Left ventricle myocardium superior (tissue), 1 donor: ENCODE data around the gene DDX19B. TPM values are rescaled to one million over a fixed set of nuclear protein-coding genes. Genes with fewer than 3 reads are reported as not detected.
A peak's percentile ranks its signal among the peaks of the same experiment; 100 is the strongest.
"Not testable (repeated sequence)": the region's sequence is repeated elsewhere in the genome, so short reads cannot be mapped to it uniquely, and the experiment has no call there.

Experiments used
- ATAC-seq: fragments of 200-7000 bp; cut with Tn5 transposase; one replicate; pipeline ENCODE4 v1.9.1; 2020; ENCODE audit warnings: mild to moderate bottlenecking, moderate library complexity
- DNase-seq: peaks from one replicate; pipeline ENCODE4 v3.0.0-alpha.2; 2020
- intact Hi-C: fragments of 100-400 bp; cut with micrococcal nuclease; formaldehyde crosslinking; loops from one replicate; pipeline ENCODE4 v1.11.0; 2022
- total RNA-seq: library from RNA; stranded (reverse); fragmentation: NEBNext Ultra II Directional; extraction: Animal tissue kit (Norgen Biotek cat#: 25700); gene quantifications from one replicate; pipeline ENCODE4 v1.2.1, GENCODE V29; 2021
- donor health status: DM: no; HTN: yes; CAD: no; lungs with severe emphysema.

DDX19B gene
- total RNA-seq, 1 donor from 2014 or later: 16.6 TPM

DNA sequence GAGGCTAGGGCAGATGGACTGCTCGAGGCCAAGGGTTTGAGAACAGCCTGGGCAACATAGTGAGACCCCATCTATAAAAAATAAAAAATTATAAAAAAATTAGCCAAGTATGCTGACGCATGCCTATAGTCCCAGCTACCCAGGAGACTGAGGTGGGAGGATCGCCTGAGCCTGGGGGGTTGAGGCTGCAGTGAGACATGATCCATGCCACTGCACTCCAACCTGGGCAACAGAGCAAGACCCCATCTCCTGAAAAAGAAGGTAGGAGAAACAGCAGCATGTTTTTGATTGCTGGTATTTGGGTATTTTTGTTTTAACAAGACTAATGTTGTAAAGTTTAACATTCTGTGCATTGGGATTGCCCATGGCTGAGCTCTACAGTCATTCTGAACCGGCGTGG lies 38.8 kb downstream of the DDX19B start:
- intact Hi-C loops: no loop called here
- ATAC-seq: no peak

GRCh38 chr16:70341600-70341999 lies 42.6 kb downstream of the DDX19B start:
- intact Hi-C loops: no loop called here
- ATAC-seq: no peak
- no peak for DNase-seq

More for the DNA sequence above, 38.8 kb downstream of the DDX19B start:
- no peak for DNase-seq

DNA sequence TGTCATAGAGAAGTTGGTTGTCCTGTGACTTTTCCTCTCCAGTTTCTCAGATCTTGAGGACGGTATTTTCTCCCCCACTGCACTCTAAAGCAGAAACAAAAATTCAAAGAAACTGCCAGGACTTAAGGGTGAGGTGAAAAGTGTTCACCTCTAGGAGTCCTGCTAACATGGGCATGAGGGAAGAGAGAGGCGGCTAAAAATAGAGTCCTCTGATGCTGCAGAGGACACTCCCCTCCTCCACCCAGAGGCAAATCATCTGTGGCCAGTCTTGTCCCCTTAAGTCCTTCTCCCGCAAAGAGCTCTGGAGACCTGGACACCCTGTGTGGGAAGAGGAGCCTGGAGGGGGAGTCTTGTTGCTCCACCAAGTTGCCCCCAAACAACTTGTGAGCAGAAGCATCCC lies 43.0 kb downstream of the DDX19B start:
- intact Hi-C loops: no loop called here
- DNase-seq (no peak), ATAC-seq (peak; percentile 63)

- no peak for ATAC-seq
- intact Hi-C loops: no loop called here
- DNase-seq: no peak
These were observed 46.9 kb downstream of the DDX19B start for GRCh38 chr16:70345840-70346239.

- ATAC-seq (no peak), DNase-seq (no peak)
- intact Hi-C loops: no loop called here
These were observed 50.0 kb downstream of the DDX19B start for GRCh38 chr16:70348991-70349390.

DNA sequence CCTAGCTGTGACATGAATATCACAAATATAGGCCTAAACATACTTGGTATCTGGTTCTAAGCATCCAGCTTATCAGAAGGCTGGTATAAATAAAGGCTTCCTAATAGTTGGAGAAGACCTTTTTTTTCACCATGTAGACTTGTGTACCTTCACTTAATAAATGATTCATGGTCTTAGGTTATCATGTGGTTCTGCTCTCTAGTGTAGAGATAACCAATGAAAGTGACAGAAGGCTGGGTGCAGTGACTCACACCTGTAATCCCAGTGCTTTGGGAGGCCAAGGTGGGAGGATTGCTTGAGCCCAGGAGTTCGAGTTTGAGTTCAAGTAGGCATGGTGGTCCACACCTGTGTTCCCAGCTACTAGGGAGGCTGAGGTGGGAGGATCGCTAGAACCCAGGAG lies 50.8 kb downstream of the DDX19B start:
- intact Hi-C loops: no loop called here
- ATAC-seq (no peak), DNase-seq (no peak)

DNA sequence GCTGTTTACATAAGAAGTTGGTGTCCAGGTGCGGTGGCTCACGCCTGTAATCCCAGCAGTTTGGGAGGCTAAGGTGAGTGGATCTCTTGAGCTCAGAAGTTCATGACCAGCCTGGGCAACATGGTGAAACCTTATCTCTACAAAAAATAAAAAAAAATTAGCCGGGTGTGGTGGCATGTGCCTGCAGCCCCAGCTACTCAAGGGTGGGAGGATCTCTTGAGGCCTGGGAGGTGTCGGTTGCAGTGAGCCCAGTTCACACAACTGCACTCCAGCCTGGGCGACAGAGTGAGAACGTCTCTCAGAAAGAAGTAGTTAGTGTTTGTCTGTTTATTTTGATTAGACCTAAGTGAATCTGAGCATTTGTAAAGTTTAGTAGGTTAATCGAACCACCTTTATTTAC lies 60.6 kb downstream of the DDX19B start:
- DNase-seq (no peak), ATAC-seq (no peak)
- intact Hi-C loops: no loop called here

DNA sequence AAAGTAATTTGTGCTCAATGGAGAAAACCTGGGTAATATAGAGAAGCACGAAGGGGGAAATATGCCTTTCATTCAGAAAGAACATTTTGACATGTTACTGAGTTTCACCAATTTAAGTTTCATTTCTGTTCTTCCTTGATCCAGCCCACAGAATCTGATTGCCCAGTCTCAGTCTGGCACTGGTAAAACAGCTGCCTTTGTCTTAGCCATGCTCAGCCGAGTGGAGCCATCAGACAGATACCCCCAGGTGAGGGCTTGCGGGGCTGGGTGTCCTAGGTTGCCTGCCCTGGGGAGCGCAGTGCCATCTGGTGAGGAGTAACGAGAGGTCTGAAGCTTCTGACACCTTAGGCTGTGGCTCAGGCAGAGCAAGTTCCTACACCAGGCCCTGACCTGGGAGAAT lies 65.4 kb downstream of the DDX19B start:
- DNase-seq (no peak), ATAC-seq (no peak)
- intact Hi-C loops: no loop called here

DNA sequence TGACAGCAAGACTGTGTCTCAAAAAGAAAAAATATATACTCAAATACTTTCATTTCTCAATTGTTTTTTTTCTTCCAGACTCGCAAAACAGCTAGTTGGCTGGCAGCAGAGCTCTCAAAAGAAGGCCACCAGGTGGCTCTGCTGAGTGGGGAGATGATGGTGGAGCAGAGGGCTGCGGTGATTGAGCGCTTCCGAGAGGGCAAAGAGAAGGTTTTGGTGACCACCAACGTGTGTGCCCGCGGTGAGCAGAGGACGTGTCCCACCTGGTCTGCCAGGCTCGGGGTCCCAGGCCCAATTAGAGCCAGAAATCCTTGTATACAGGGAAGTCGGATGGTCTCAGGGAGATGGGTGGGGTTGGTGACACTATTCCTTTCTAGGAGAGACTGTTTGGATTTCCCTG lies 71.2 kb downstream of the DDX19B start:
- ATAC-seq (peak; percentile 72), DNase-seq (peak; percentile 47)
- intact Hi-C loops: not testable (repeated sequence)

DNA sequence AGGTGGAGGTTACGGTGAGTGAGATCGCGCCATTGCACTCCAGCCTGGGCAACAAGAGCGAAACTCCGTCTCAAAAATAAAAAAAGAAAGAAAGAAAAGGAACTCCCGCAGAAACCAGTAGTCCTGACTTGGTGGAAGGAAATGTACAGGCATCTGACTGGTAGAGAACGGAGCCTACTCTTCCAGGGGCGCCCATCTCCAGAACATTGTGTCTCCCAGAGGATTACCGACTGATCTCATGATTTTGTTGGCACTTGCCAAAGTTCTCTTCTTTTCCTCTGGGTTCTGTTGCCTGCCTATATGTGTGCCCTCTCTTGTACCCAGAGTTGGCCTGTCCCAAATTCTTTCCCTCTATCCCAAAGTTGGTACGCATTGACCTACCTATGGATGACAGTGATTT lies 71.9 kb downstream of the DDX19B start:
- ATAC-seq: no peak
- intact Hi-C loops: no loop called here
- DNase-seq: no peak

DNA sequence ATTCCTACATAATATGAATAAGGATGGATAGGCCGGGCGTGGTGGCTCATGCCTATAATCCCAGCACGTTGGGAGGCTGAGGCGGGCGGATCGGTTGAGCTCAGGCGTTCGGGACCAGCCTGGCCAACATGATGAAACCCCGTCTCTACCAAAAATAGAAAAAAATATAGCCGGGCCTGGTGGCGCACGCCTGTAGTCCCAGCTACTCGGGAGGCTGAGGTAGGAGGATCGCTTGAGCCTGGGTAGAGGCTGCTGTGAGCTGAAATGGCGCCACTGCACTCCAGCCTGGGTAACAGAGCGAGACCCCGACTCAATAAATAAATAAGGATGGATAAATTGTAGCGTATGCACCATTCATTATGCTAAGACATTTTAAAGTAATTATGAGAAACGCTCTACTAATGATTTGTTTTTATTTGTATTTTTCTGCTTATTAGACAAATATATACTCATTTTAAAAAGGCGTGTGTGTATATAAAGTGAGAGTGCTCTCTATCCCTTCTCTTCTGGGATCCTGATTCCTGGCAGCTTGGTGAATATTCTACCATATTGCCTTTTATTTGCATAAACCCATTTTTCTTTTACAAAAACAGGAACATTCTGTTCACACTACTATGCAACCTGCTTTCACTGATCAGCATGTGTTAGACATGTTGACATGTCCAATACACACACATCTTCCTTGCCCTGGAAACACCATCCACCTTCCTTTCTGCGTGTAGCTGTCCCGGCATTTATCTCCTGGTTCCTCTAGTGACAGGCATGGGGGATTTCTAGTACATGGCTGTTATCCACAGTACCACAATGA lies 74.1 kb downstream of the DDX19B start:
- ATAC-seq: no peak
- intact Hi-C loops: no loop called here
- DNase-seq: no peak

- DNase-seq (no peak), ATAC-seq (no peak)
- intact Hi-C loops: no loop called here
These were observed 75.2 kb downstream of the DDX19B start for GRCh38 chr16:70374213-70374612.

- intact Hi-C loops: no loop called here
These were observed 76.9 kb downstream of the DDX19B start for GRCh38 chr16:70375636-70376611.

GRCh38 chr16:70377782-70378181 lies 78.8 kb downstream of the DDX19B start:
- intact Hi-C loops: no loop called here
- DNase-seq (no peak), ATAC-seq (no peak)

More at GRCh38 chr16:70375636-70376611, 76.9 kb downstream of the DDX19B start:
- ATAC-seq (no peak), DNase-seq (no peak)

DNA sequence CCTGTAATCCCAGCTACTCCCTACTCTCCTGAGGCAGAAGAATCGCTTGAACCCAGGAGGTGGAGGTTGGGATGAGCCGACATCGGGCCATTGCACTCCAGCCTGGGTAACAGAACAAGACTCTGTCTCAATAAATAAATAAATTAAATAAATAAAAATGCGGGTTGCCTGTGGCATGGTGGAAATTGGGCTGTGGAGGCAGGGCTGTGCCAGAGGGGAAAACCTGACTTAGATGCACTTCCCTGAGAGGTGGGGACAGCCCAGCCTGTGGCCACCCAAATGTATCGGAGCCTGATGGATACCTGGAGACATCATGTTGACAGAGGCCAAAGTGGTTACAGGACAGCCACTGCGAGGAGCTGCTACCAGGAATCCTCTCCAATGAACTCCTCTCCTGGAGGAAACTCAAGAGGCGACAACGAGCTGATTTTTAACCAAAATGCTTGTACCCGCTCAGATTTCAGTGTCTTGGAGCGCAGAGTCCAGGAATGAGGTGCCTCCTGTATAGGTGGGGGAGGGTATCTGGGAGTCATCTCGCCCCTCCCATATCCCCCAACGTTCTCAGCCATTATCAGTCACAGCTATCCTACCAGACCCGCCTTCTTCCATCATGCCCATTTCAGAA lies 80.0 kb downstream of the DDX19B start:
- intact Hi-C loops: no loop called here
- ATAC-seq (no peak), DNase-seq (no peak)

GRCh38 chr16:70380248-70380918 lies 81.4 kb downstream of the DDX19B start:
- ATAC-seq (peak; percentile 39), DNase-seq (peak; percentile 55)
- intact Hi-C loops: no loop called here

DNA sequence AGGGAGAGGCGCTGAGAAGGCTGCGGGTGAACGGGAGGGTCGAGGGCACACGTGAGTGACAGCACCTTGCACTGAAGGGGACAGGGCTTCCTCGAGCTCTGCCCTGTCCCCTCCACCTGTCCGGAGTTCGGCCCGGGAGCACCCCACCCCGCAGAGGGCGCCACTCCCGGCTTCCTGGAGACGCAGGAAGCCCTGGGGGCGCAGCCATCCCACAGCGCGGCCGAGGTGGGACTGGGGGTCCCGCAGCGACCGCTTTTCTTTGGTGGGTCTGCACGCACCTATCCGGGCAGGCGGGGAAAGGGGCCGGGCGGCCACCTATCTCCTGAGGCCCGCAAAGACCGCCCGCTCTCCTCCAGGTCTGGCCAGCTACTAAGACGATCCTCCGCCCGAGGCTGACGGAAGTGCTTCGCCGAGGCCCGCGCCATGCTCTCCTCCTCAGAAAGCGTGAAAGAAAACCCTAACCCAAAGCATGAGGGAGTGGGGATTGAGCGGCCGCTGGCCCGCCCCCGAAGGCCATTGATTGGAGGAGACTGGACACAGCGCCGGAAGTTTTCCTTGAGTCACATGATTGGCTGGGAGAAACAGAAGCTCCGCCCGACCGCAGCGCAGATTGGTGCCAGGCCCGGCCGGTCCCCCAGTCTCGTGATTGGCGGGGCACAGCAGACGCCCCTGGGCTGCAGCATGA lies 82.1 kb downstream of the DDX19B start:
- peak; percentile 97 for DNase-seq
- intact Hi-C loops: no loop called here
- peak; percentile 96 for ATAC-seq

GRCh38 chr16:70381604-70382342 lies 82.8 kb downstream of the DDX19B start:
- ATAC-seq (peak; percentile 15), DNase-seq (no peak)
- intact Hi-C loops: no loop called here
